ENCODE data around the gene KIF21B. TPM values are rescaled to one million over a fixed set of nuclear protein-coding genes. Genes with fewer than 3 reads are reported as not detected.
"Not testable (repeated sequence)": the region's sequence is repeated elsewhere in the genome, so short reads cannot be mapped to it uniquely, and the experiment has no call there.

The KIF21B gene
- polyA plus RNA-seq, 12 donors: 0.53 to 3.6 (median 0.99) TPM; not detected in 1

DNA sequence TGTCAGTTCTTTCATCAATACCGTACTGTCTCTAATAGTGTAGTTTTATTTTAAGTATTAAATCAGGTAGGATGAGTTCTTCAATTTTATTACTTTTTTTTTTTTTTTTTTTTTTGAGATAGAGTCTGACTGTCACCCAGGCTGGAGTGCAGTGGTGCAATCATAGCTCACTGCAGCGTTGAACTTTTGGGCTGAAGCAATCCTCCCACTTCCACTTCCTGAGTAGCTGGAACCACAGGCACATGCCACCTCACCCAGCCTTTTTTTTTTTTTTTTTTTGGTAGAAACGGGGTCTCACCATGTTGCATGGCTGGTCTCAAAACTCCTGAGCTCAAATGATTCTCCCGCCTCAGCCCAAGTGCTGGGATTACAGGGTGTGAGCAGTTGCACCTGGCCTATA lies 84.6 kb downstream of the KIF21B start:
- no peak for DNase-seq

DNA sequence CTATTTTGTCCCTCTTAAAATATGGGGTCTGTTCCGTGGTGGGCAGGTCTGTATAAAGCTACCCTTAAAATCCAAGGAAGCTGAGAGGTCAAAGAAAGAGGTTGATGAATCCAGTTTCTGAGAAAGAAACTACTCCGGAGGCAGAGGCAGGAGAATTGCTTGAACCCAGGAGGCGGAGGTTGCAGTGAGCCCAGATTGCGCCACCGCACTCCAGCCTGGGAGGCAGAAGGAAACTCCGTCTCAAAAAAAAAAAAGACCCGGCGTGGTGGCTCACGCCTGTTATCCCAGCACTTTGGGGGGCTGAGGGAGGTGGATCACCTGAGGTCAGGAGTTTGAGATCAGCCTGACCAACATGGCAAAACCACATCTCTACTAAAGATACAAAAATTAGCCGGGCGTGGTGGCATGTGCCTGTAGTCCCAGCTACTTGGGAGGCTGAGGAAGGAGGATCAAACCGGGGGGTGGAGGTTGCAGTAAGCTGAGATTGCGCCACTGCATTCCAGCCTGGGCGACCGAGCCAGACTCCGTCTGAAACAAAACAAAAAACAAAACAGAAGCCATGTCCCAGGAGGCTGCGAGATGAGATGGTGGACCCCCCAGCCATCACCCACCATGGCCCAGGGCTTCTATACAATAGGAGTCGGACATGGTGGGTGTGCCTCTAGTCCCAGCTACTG lies 88.1 kb downstream of the KIF21B start:
- not testable (repeated sequence) for DNase-seq

GRCh38 chr1:200934676-200935245 lies 88.8 kb downstream of the KIF21B start:
- no peak for DNase-seq

DNA sequence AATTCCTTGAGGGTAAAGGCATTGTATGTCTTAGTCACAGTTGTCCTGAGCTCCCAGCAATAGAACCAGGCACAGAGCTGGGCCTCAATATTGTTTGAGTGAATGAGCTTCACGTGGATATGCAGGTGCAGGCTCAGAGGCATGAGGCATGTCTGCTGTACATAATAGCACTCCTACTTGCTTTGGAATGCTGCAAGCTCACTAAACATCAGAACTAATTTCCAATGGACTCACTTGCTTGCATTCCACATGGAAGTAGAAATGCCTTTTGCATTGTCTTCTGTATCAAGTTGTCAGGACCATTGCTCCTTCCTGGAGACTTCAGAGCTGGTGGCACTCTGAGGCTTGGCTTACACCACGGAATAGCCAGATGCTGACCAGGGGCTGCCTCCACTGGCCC lies 91.7 kb downstream of the KIF21B start:
- no peak for DNase-seq

DNA sequence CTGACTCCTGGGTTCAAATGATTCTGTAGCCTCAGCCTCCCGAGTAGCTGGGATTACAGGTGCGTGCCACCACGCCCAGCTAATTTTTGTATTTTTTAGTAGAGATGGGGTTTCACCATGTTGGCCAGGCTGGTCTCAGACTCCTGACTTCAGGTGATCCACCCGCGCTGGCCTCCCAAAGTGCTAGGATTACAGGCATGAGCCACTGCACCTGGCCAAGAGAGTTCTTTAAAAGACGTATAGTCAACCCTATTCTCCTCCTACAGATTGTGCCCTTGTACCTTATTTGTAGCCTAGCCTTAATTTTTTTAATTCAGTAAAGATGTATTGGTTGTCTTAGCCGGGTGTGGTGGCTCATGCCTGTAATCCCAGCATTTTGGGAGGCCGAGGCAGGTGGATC lies 93.2 kb downstream of the KIF21B start:
- DNase-seq: not testable (repeated sequence)

GRCh38 chr1:200929530-200930278 lies 93.8 kb downstream of the KIF21B start:
- DNase-seq: no peak

GRCh38 chr1:200925831-200926230 lies 97.7 kb downstream of the KIF21B start:
- no peak for DNase-seq

DNA sequence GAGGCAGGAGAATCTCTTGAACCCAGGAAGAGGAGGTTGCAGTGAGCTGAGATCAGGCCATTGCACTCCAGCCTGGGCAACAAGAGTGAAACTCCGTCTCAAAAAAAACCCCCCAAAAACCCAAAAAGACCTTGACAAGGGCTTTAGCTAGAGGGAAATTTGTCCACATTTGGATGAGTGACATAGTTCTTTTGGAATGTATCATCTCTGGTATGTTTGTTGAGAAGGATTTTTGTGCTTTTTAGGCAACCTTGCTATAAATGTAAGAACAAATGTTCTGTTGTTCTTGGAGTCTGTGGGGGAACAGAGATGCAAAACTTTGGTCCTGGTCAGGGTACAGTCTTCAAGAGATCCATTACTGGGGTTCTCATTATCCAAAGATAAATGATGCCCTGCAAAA lies 99.9 kb downstream of the KIF21B start:
- DNase-seq: no peak

DNA sequence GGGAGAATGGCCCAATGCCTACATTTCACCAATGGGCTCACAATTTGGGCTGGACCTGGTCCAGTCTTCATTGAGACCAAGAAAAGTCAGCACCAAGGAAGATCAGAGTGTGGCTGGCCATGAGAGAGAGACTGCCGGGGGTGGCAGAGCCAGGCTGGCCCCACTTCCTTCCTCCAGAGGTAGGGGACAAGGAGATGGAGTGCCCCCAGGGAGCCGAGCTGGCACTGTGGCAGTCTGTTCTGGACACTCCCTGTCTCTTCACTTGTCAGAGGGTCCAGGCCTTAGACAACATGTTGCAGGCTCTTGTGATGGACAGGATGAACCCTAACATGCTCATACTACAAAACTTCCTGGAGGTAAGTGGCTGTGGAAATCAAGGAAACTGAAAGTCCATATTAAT lies 101.1 kb downstream of the KIF21B start:
- DNase-seq: no peak

- no peak for DNase-seq
These were observed 101.9 kb downstream of the KIF21B start for GRCh38 chr1:200921571-200922110.

Other genes with a start within 250 kb of the KIF21B start
- not detected for gene GPR25, start 150.7 kb downstream of the KIF21B start, polyA plus RNA-seq (ENCODE audit: insufficient read length in 12 of 12)
- 10 to 100 TPM in 2 of 12 donors, 1 to 10 TPM in 9, not detected in 1; 1.7 to 20.7 (median 2.8) TPM for gene INAVA, start 128.8 kb downstream of the KIF21B start, polyA plus RNA-seq (ENCODE audit: insufficient read length in 12 of 12)
- gene CACNA1S, start 88.7 kb upstream of the KIF21B start, polyA plus RNA-seq (ENCODE audit: insufficient read length in 12 of 12): 10 to 100 TPM in 11 of 12 donors, not detected in 1; 15.2 to 77.2 (median 49.8) TPM
- gene ASCL5, start 103.5 kb upstream of the KIF21B start, polyA plus RNA-seq (ENCODE audit: insufficient read length in 12 of 12): under 1 TPM in 10 of 12 donors, not detected in 2; 0.12 to 0.66 (median 0.24) TPM
- 100 to 1,000 TPM in 1 of 12 donors, 10 to 100 TPM in 10, not detected in 1; 43.1 to 101 (median 54.1) TPM for gene TMEM9, start 130.8 kb upstream of the KIF21B start, polyA plus RNA-seq (ENCODE audit: insufficient read length in 12 of 12)
- 1 to 10 TPM in 11 of 12 donors, not detected in 1; 1.1 to 6.1 (median 1.9) TPM for gene IGFN1, start 167.1 kb upstream of the KIF21B start, polyA plus RNA-seq (ENCODE audit: insufficient read length in 12 of 12)